ENCODE measurements around the gene EXPH5.

Gene EXPH5

DNA sequence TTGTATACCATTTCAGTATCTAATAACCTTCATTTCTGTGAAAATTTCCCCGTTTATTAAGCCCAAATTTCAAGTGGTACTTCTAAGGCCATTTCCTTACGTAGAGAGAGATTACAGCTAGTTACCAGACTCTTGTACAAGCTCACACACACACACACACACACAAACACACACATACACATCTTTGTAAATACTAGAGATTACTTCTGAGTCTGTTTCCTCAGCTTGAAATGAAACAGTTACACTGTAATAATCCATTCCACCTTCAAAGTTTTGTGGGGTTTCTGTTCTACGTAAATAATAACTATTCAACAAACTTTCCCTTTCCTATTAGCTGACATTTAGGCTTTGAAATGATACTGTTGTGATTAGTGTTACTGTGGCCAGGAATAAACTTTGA, 101.6 kb downstream of the EXPH5 start:
- Histone ChIP-seq H3K9me3 (ENCODE audit: control insufficient read depth, insufficient read depth, low read length) (no peaks in the 10 kb centered on the region), H3K4me1 (ENCODE audit: control insufficient read depth, low read length) (no peaks in the 10 kb centered on the region), H3K9me2 (replicated peaks; ENCODE audit: control insufficient read depth, low read length) (no peaks in the 10 kb centered on the region), H3K27ac (ENCODE audit: low read depth, low read length) (no peak overlapping the region), H3K79me2 (ENCODE audit: control insufficient read depth, low read length) (no peaks in the 10 kb centered on the region), H3K4me2 (ENCODE audit: low read length) (no peak overlapping the region), H3K36me3 (ENCODE audit: control insufficient read depth, low read length) (no peaks in the 10 kb centered on the region), H3K4me3 (ENCODE audit: low read length) (no peak overlapping the region), H4K20me1 (ENCODE audit: control insufficient read depth, insufficient read depth, low read depth, low read length) (no peaks in the 10 kb centered on the region), H3F3A (ENCODE audit: control insufficient read depth, insufficient read depth) (no peaks in the 10 kb centered on the region), H3K27me3 (ENCODE audit: control insufficient read depth, low read length) (0 out of 2 replicates have a peak, but pooled peaks cover 2% of the 10 kb centered on the region)
- TF ChIP-seq EZH2phosphoT487 (IDR thresholded peaks at IDR 0.05; ENCODE audit: borderline replicate concordance, low read length), result no peak
- TF ChIP-seq, protein P1, sequence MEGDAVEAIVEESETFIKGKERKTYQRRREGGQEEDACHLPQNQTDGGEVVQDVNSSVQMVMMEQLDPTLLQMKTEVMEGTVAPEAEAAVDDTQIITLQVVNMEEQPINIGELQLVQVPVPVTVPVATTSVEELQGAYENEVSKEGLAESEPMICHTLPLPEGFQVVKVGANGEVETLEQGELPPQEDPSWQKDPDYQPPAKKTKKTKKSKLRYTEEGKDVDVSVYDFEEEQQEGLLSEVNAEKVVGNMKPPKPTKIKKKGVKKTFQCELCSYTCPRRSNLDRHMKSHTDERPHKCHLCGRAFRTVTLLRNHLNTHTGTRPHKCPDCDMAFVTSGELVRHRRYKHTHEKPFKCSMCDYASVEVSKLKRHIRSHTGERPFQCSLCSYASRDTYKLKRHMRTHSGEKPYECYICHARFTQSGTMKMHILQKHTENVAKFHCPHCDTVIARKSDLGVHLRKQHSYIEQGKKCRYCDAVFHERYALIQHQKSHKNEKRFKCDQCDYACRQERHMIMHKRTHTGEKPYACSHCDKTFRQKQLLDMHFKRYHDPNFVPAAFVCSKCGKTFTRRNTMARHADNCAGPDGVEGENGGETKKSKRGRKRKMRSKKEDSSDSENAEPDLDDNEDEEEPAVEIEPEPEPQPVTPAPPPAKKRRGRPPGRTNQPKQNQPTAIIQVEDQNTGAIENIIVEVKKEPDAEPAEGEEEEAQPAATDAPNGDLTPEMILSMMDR (IDR thresholded peaks at IDR 0.05; ENCODE audit: low read depth, low read length, poor library complexity, severe bottlenecking), result no peak

- TF ChIP-seq, protein P1 (IDR thresholded peaks at IDR 0.05; ENCODE audit: low read depth, low read length, poor library complexity, severe bottlenecking), result no peak
- Histone ChIP-seq H3K27me3 (ENCODE audit: control insufficient read depth, low read length) (no peaks in the 10 kb centered on the region), H3K27ac (ENCODE audit: low read depth, low read length) (no peak overlapping the region), H4K20me1 (ENCODE audit: control insufficient read depth, insufficient read depth, low read depth, low read length) (no peaks in the 10 kb centered on the region), H3K9me3 (ENCODE audit: control insufficient read depth, insufficient read depth, low read length) (no peaks in the 10 kb centered on the region), H3K4me3 (ENCODE audit: low read length) (no peak overlapping the region), H3K4me1 (ENCODE audit: control insufficient read depth, low read length) (no peaks in the 10 kb centered on the region), H3K79me2 (ENCODE audit: control insufficient read depth, low read length) (no peaks in the 10 kb centered on the region), H3K4me2 (ENCODE audit: low read length) (no peak overlapping the region), H3F3A (ENCODE audit: control insufficient read depth, insufficient read depth) (no peaks in the 10 kb centered on the region), H3K36me3 (ENCODE audit: control insufficient read depth, low read length) (no peaks in the 10 kb centered on the region), H3K9me2 (replicated peaks; ENCODE audit: control insufficient read depth, low read length) (no peaks in the 10 kb centered on the region)
These were observed 106.7 kb downstream of the EXPH5 start for GRCh38 chr11:108486828-108487227.

DNA sequence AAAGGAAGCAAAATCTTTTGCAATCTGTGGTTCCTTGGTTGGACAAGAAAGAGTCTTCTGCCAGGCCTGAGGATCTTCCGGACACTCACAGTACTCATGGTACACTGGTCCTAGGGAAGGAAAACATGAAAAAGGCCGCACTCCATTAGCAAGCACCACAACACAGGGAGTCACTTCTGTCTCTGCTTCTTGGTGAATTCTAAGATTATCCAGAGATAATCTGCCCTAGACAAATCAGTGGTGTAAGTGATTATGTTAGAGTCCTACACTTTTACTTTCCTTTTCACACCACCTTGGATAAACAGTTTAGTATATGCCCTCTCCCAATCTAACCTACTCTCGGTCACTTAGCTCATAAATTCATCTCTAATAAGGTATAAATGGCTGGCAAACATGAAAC, 107.2 kb downstream of the EXPH5 start:
- H3K36me3 ChIP-seq (ENCODE audit: control insufficient read depth, low read length), result no peaks in the 10 kb centered on the region
- no peaks in the 10 kb centered on the region for H3K79me2 ChIP-seq (ENCODE audit: control insufficient read depth, low read length)
- no peaks in the 10 kb centered on the region for H3F3A ChIP-seq (ENCODE audit: control insufficient read depth, insufficient read depth)
- TF ChIP-seq, protein P1 (IDR thresholded peaks at IDR 0.05; ENCODE audit: low read depth, low read length, poor library complexity, severe bottlenecking), result no peak
- no peak for TF ChIP-seq EZH2phosphoT487 (IDR thresholded peaks at IDR 0.05; ENCODE audit: borderline replicate concordance, low read length)
- no peaks in the 10 kb centered on the region for H3K4me1 ChIP-seq (ENCODE audit: control insufficient read depth, low read length)
- no peak overlapping the region for H3K4me3 ChIP-seq (ENCODE audit: low read length)
- H3K9me2 ChIP-seq (replicated peaks; ENCODE audit: control insufficient read depth, low read length), result no peaks in the 10 kb centered on the region
- no peaks in the 10 kb centered on the region for H3K27me3 ChIP-seq (ENCODE audit: control insufficient read depth, low read length)
- no peak overlapping the region for H3K27ac ChIP-seq (ENCODE audit: low read depth, low read length)
- no peak overlapping the region for H3K4me2 ChIP-seq (ENCODE audit: low read length)
- H3K9me3 ChIP-seq (ENCODE audit: control insufficient read depth, insufficient read depth, low read length), result no peaks in the 10 kb centered on the region
- no peaks in the 10 kb centered on the region for H4K20me1 ChIP-seq (ENCODE audit: control insufficient read depth, insufficient read depth, low read depth, low read length)

GRCh38 chr11:108483163-108483562, 110.4 kb downstream of the EXPH5 start:
- Histone ChIP-seq H3K36me3 (ENCODE audit: control insufficient read depth, low read length) (no peaks in the 10 kb centered on the region), H3K9me2 (replicated peaks; ENCODE audit: control insufficient read depth, low read length) (no peaks in the 10 kb centered on the region), H3K27ac (ENCODE audit: low read depth, low read length) (no peak overlapping the region)

More at GRCh38 chr11:108483163-108483562, 110.4 kb downstream of the EXPH5 start:
- no peaks in the 10 kb centered on the region for H3K79me2 ChIP-seq (ENCODE audit: control insufficient read depth, low read length)
- TF ChIP-seq EZH2phosphoT487 (IDR thresholded peaks at IDR 0.05; ENCODE audit: borderline replicate concordance, low read length), result no peak
- TF ChIP-seq, protein P1 (IDR thresholded peaks at IDR 0.05; ENCODE audit: low read depth, low read length, poor library complexity, severe bottlenecking), result no peak
- H3K4me2 ChIP-seq (ENCODE audit: low read length), result no peak overlapping the region
- H3K4me3 ChIP-seq (ENCODE audit: low read length), result no peak overlapping the region
- no peaks in the 10 kb centered on the region for H3K27me3 ChIP-seq (ENCODE audit: control insufficient read depth, low read length)
- H3K9me3 ChIP-seq (ENCODE audit: control insufficient read depth, insufficient read depth, low read length), result no peaks in the 10 kb centered on the region
- H3K4me1 ChIP-seq (ENCODE audit: control insufficient read depth, low read length), result no peaks in the 10 kb centered on the region
- H4K20me1 ChIP-seq (ENCODE audit: control insufficient read depth, insufficient read depth, low read depth, low read length), result no peaks in the 10 kb centered on the region
- no peaks in the 10 kb centered on the region for H3F3A ChIP-seq (ENCODE audit: control insufficient read depth, insufficient read depth)
